ENCODE data around the gene MUS81. TPM values are rescaled to one million over a fixed set of nuclear protein-coding genes. Genes with fewer than 3 reads are reported as not detected.

MUS81 gene
- total and polyA plus RNA-seq, 2 of the 13 experiments (the other 11 are each of a cell fraction or from before 2014, with no cell fraction given), result 25.6 to 30.2 TPM

- no peak for TF ChIP-seq FOXP4 (CRISPR knock-in tag; IDR thresholded peaks at IDR 0.05)
- TF ChIP-seq ZNF572 (CRISPR knock-in tag; IDR thresholded peaks at IDR 0.05), result peak; percentile 97
- TF ChIP-seq, protein P1, sequence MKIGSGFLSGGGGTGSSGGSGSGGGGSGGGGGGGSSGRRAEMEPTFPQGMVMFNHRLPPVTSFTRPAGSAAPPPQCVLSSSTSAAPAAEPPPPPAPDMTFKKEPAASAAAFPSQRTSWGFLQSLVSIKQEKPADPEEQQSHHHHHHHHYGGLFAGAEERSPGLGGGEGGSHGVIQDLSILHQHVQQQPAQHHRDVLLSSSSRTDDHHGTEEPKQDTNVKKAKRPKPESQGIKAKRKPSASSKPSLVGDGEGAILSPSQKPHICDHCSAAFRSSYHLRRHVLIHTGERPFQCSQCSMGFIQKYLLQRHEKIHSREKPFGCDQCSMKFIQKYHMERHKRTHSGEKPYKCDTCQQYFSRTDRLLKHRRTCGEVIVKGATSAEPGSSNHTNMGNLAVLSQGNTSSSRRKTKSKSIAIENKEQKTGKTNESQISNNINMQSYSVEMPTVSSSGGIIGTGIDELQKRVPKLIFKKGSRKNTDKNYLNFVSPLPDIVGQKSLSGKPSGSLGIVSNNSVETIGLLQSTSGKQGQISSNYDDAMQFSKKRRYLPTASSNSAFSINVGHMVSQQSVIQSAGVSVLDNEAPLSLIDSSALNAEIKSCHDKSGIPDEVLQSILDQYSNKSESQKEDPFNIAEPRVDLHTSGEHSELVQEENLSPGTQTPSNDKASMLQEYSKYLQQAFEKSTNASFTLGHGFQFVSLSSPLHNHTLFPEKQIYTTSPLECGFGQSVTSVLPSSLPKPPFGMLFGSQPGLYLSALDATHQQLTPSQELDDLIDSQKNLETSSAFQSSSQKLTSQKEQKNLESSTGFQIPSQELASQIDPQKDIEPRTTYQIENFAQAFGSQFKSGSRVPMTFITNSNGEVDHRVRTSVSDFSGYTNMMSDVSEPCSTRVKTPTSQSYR (CRISPR knock-in tag; IDR thresholded peaks at IDR 0.05; ENCODE audit: borderline replicate concordance), result no peak
- no peak for TF ChIP-seq ZFP82 (CRISPR knock-in tag; IDR thresholded peaks at IDR 0.05; ENCODE audit: borderline replicate concordance)
- no peak for TF ChIP-seq SATB2 (CRISPR knock-in tag; IDR thresholded peaks at IDR 0.05)
- TF ChIP-seq, protein P2, sequence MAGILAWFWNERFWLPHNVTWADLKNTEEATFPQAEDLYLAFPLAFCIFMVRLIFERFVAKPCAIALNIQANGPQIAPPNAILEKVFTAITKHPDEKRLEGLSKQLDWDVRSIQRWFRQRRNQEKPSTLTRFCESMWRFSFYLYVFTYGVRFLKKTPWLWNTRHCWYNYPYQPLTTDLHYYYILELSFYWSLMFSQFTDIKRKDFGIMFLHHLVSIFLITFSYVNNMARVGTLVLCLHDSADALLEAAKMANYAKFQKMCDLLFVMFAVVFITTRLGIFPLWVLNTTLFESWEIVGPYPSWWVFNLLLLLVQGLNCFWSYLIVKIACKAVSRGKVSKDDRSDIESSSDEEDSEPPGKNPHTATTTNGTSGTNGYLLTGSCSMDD (CRISPR knock-in tag; IDR thresholded peaks at IDR 0.05), result no peak
- 0 out of 2 replicates have a peak, but pooled peaks have one; percentile 32 for TF ChIP-seq ZNF709 (CRISPR knock-in tag; IDR thresholded peaks at IDR 0.05)
- no peak for TF ChIP-seq ZNF180 (CRISPR knock-in tag; IDR thresholded peaks at IDR 0.05; ENCODE audit: borderline replicate concordance, low read depth)
- TF ChIP-seq ZBTB4 (CRISPR knock-in tag; IDR thresholded peaks at IDR 0.05; ENCODE audit: borderline replicate concordance), result no peak
- TF ChIP-seq ZBTB26 (CRISPR knock-in tag; IDR thresholded peaks at IDR 0.05; ENCODE audit: borderline replicate concordance), result no peak
- peak; percentile 28; the same call in 1 of the 2 replicates for TF ChIP-seq ZNF646 (CRISPR knock-in tag; IDR thresholded peaks at IDR 0.05)
These were observed 388 bp upstream of the MUS81 start (continued) for GRCh38 chr11:65859812-65860277.

Data from HepG2 (cell line).